Testis (tissue), 2 donors: ENCODE measurements around the gene DCBLD2.

Experiments used
- POLR2A ChIP-seq: fragments of 450-650 bp; IDR thresholded peaks from one replicate; pipeline ENCODE4 v1.6.1; 2017; ENCODE audit warnings: antibody characterized with exemption, mild to moderate bottlenecking, moderate library complexity
- TF ChIP-seq, protein P1 (sequence below), 3 experiments: fragments of 450-650 bp in 2 of 3; fragments of 200-600 bp in 1 of 3; sonication (generic) in 1 of 3; IDR thresholded peaks; one replicate each; pipeline ENCODE4 v1.5.1; 2016 to 2019; ENCODE audit warnings: antibody characterized with exemption in 3 of 3, mild to moderate bottlenecking in 2 of 3, moderate library complexity in 1 of 3

DNA sequence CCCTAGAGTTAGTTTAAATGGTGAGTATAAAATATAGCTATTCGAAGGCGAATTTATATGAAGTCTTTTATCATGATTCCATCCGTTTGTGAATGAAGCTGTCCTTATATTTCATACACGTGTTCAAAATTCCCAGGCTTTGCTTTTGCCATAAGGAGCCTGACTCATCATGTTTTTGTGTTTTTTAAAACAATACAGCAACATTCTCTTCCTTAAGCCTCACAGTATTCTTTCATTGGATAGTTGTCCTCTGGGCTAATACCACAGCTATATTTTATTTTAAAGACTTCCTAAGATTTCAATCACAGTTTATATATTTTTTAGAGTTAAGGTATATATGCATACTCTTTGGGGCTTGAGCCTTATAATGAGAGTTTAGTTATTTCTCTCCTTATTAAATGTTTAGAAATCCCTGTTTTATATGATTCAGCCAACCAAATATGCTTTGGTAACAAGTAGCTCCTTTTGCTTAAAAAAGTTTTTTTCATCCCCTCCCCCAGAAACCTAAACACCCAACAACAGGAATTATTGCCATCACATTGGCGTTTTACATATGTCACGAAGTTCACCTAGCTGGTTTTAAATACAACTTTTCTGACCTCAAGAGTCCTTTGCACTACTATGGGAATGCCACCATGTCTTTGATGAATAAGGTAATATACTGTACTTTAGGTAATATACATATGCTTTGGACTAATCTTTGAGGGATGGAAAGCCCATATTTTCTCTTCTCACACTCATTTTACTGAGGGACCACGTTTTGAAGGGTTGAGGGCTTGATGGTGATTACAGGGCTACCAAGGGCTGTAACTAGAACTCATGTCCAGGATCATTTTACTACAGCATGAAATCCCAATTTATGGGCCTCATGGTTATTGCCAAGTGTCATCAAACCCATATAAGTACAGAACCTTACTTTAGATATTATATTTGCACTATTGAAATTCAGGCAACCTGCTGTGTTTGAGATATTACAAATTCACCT, 109.9 kb downstream of the DCBLD2 start:
- TF ChIP-seq, protein P1, sequence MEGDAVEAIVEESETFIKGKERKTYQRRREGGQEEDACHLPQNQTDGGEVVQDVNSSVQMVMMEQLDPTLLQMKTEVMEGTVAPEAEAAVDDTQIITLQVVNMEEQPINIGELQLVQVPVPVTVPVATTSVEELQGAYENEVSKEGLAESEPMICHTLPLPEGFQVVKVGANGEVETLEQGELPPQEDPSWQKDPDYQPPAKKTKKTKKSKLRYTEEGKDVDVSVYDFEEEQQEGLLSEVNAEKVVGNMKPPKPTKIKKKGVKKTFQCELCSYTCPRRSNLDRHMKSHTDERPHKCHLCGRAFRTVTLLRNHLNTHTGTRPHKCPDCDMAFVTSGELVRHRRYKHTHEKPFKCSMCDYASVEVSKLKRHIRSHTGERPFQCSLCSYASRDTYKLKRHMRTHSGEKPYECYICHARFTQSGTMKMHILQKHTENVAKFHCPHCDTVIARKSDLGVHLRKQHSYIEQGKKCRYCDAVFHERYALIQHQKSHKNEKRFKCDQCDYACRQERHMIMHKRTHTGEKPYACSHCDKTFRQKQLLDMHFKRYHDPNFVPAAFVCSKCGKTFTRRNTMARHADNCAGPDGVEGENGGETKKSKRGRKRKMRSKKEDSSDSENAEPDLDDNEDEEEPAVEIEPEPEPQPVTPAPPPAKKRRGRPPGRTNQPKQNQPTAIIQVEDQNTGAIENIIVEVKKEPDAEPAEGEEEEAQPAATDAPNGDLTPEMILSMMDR (IDR thresholded peaks at IDR 0.05), result no peak
- TF ChIP-seq POLR2A, result no peak
